ENCODE measurements around the gene DPF3.

- TF ChIP-seq ZFP1 (CRISPR knock-in tag; IDR thresholded peaks at IDR 0.05) (no peak), ZNF777 (CRISPR knock-in tag; IDR thresholded peaks at IDR 0.05) (no peak), CEBPB (IDR thresholded peaks at IDR 0.05; ENCODE audit: borderline replicate concordance, low read depth, low read length) (no peak), ZZZ3 (CRISPR knock-in tag; IDR thresholded peaks at IDR 0.05; ENCODE audit: borderline replicate concordance) (no peak), ZNF775 (CRISPR knock-in tag; IDR thresholded peaks at IDR 0.05; ENCODE audit: borderline replicate concordance) (no peak), ZNF274 (CRISPR knock-in tag; IDR thresholded peaks at IDR 0.05) (no peak), CTCF (CRISPR knock-in tag; IDR thresholded peaks at IDR 0.05) (no peak), POLR2A (IDR thresholded peaks at IDR 0.05; ENCODE audit: insufficient read depth in 1 of 2, low read depth in 2 of 2, low read length in 2 of 2) (no peak), NR2F6 (IDR thresholded peaks at IDR 0.05) (no peak), NR2F6 (CRISPR knock-in tag; IDR thresholded peaks at IDR 0.05) (no peak), ZNF263 (CRISPR knock-in tag; IDR thresholded peaks at IDR 0.05) (no peak)
Measured at GRCh38 chr14:72745991-72746980, 147.6 kb downstream of the DPF3 start.
